Hepatocyte (in vitro differentiated cells): ENCODE measurements around the gene NOS1AP. TPM values are rescaled to one million over a fixed set of nuclear protein-coding genes. Genes with fewer than 3 reads are reported as not detected.

Experiments
- DNase-seq: peaks from one replicate; pipeline ENCODE4 v3.0.0-alpha.2; 2016; ENCODE audit warnings: low spot score
- H2AFZ ChIP-seq: fragments of 200-600 bp; sonication (generic); 2 replicates; pipeline ENCODE4 v1.6.0; 2016; ENCODE audit warnings: antibody characterized with exemption, mild to moderate bottlenecking
- H3K27ac ChIP-seq: fragments of 200-600 bp; sonication (generic); 2 replicates; pipeline ENCODE4 v1.5.1; 2016; ENCODE audit warnings: mild to moderate bottlenecking
- H3K27me3 ChIP-seq: fragments of 200-600 bp; sonication (generic); 2 replicates; pipeline ENCODE4 v1.6.1; 2016
- H3K36me3 ChIP-seq: fragments of 200-600 bp; sonication (generic); replicated peaks from 2 replicates; pipeline ENCODE4 v1.5.1; 2016; ENCODE audit warnings: low read depth; ENCODE audit not compliant: insufficient read depth
- H3K4me1 ChIP-seq: fragments of 200-600 bp; sonication (generic); 2 replicates; pipeline ENCODE4 v1.5.1; 2016; ENCODE audit warnings: mild to moderate bottlenecking, moderate library complexity; ENCODE audit not compliant: insufficient read depth
- H3K4me2 ChIP-seq: fragments of 200-600 bp; sonication (generic); 2 replicates; pipeline ENCODE4 v1.6.0; 2016
- H3K4me3 ChIP-seq: fragments of 200-600 bp; sonication (generic); 2 replicates; pipeline ENCODE4 v1.5.1; 2016; ENCODE audit warnings: mild to moderate bottlenecking
- H3K79me2 ChIP-seq: fragments of 200-600 bp; sonication (generic); 2 replicates; pipeline ENCODE4 v1.6.0; 2017; ENCODE audit warnings: mild to moderate bottlenecking
- H3K9me2 ChIP-seq: fragments of 200-600 bp; sonication (generic); replicated peaks from 2 replicates; pipeline ENCODE4 v1.6.0; 2017; ENCODE audit warnings: mild to moderate bottlenecking; ENCODE audit not compliant: insufficient read depth
- H3K9me3 ChIP-seq: fragments of 200-600 bp; sonication (generic); 2 replicates; pipeline ENCODE4 v1.5.1; 2016; ENCODE audit warnings: low read depth, mild to moderate bottlenecking
- H4K20me1 ChIP-seq: fragments of 200-600 bp; sonication (generic); 2 replicates; pipeline ENCODE4 v1.6.0; 2016; ENCODE audit warnings: mild to moderate bottlenecking; ENCODE audit not compliant: insufficient read depth, poor library complexity, severe bottlenecking
- CTCF ChIP-seq: fragments of 200-600 bp; sonication (generic); IDR thresholded peaks from 2 replicates; pipeline ENCODE4 v1.5.1; 2016; ENCODE audit warnings: antibody characterized with exemption, mild to moderate bottlenecking; ENCODE audit not compliant: poor library complexity
- EZH2 ChIP-seq: fragments of 200-600 bp; sonication (generic); IDR thresholded peaks from 2 replicates; pipeline ENCODE4 v1.6.1; 2016; ENCODE audit warnings: antibody characterized with exemption, mild to moderate bottlenecking, borderline replicate concordance
- EZH2phosphoT487 ChIP-seq: fragments of 200-600 bp; sonication (generic); IDR thresholded peaks from one replicate; pipeline ENCODE4 v1.6.1; 2018; ENCODE audit warnings: antibody characterized with exemption, mild to moderate bottlenecking, low read depth, moderate library complexity; ENCODE audit not compliant: unreplicated experiment, severe bottlenecking
- WGBS: methylation state at CpG from one replicate; pipeline ENCODE4 v1.1.6; 2016; ENCODE audit warnings: low lambda C conversion rate; ENCODE audit errors: missing lambda C conversion rate; 5-methylcytosine and 5-hydroxymethylcytosine counted together
- polyA plus RNA-seq: library from polyadenylated mRNA; unstranded; fragments of >200 nt; fragmentation: Nextera tagmentation; extraction: Ambion mirVana; gene quantifications from 2 replicates; pipeline ENCODE4 v1.2.1, GENCODE V29; 2016
- total RNA-seq: library from RNA; depleted of rRNA; stranded (reverse); fragments of >200 nt; gene quantifications from 2 replicates; pipeline ENCODE4 v1.2.3, GENCODE V29; 2014

Gene NOS1AP
- total and polyA plus RNA-seq, 2 experiments from 2014 or later, result 0.97 to 4.4 TPM

GRCh38 chr1:162166917-162167615 is 97.6 kb downstream of the NOS1AP start:
- no peak overlapping the region for H3K4me3 ChIP-seq
- no peak overlapping the region for H2AFZ ChIP-seq
- no peaks in the 10 kb centered on the region for H3K9me3 ChIP-seq
- no peaks in the 10 kb centered on the region for H3K27me3 ChIP-seq
- H3K4me2 ChIP-seq, result no peak overlapping the region
- H3K9me2 ChIP-seq, result no peaks in the 10 kb centered on the region
- H4K20me1 ChIP-seq, result no peaks in the 10 kb centered on the region
- TF ChIP-seq EZH2phosphoT487 (no peak), EZH2 (no peak), CTCF (no peak)
- DNase-seq, result no peak
- H3K27ac ChIP-seq, result no peak overlapping the region
- H3K36me3 ChIP-seq, result no peaks in the 10 kb centered on the region
- WGBS, result 80% methylated on average over 9 of the region's 9 CpGs
- no peaks in the 10 kb centered on the region for H3K4me1 ChIP-seq
- H3K79me2 ChIP-seq, result peaks cover 12% of the 10 kb centered on the region

- Histone ChIP-seq H2AFZ (no peak overlapping the region), H3K9me2 (no peaks in the 10 kb centered on the region), H3K9me3 (no peaks in the 10 kb centered on the region), H4K20me1 (no peaks in the 10 kb centered on the region), H3K4me2 (no peak overlapping the region), H3K4me3 (no peak overlapping the region), H3K27me3 (no peaks in the 10 kb centered on the region), H3K36me3 (no peaks in the 10 kb centered on the region), H3K79me2 (peaks cover 12% of the 10 kb centered on the region), H3K27ac (no peak overlapping the region), H3K4me1 (no peaks in the 10 kb centered on the region)
- 73% methylated on average over 5 of the region's 5 CpGs for WGBS
- no peak for DNase-seq
- TF ChIP-seq EZH2 (no peak), CTCF (no peak), EZH2phosphoT487 (no peak)
Observed at GRCh38 chr1:162168261-162168660, 98.8 kb downstream of the NOS1AP start.

GRCh38 chr1:162169031-162169790 is 99.7 kb downstream of the NOS1AP start:
- Histone ChIP-seq H3K9me3 (no peaks in the 10 kb centered on the region), H3K36me3 (no peaks in the 10 kb centered on the region), H3K9me2 (no peaks in the 10 kb centered on the region), H2AFZ (no peak overlapping the region), H3K4me1 (no peaks in the 10 kb centered on the region), H3K79me2 (peaks cover 8% of the 10 kb centered on the region), H3K4me3 (no peak overlapping the region), H3K27ac (no peak overlapping the region), H3K27me3 (no peaks in the 10 kb centered on the region), H3K4me2 (no peak overlapping the region), H4K20me1 (no peaks in the 10 kb centered on the region)
- 81% methylated on average over 7 of the region's 7 CpGs for WGBS
- no peak for DNase-seq
- TF ChIP-seq EZH2phosphoT487 (no peak), EZH2 (no peak), CTCF (no peak)
